Activated naive CD8-positive, alpha-beta T cell treated with anti-CD3 and anti-CD28 coated beads, Interleukin-2, amount 10 ng/mL, durations not matched to agents 7 days and 5 days (primary cell): Measurements from ENCODE around the gene TCF7. TPM values are rescaled to one million over a fixed set of nuclear protein-coding genes. Genes with fewer than 3 reads are reported as not detected.

Source experiments
- ATAC-seq: fragments of 150-1000 bp; cut with Tn5 transposase; one replicate; pipeline ENCODE4 v1.10.0; 2021; ENCODE audit warnings: low read depth, moderate library complexity
- POLR2A ChIA-PET: fragments of 350-600 bp; sonication (Branson Sonifier 250); formaldehyde crosslinking; loops from one replicate; lab custom pipeline; 2021; ENCODE audit warnings: antibody characterized with exemption; lab: Charles Lee
- DNase-seq: peaks from one replicate; pipeline ENCODE4 v3.0.0; 2021
- H3K27ac Mint-ChIP-seq: one replicate; pipeline ENCODE4 v1.8.0; 2022; ENCODE audit warnings: mild to moderate bottlenecking, mixed read lengths
- H3K27me3 Mint-ChIP-seq: one replicate; pipeline ENCODE4 v1.8.0; 2022; ENCODE audit warnings: mild to moderate bottlenecking, moderate library complexity, mixed read lengths
- H3K36me3 Mint-ChIP-seq: one replicate; pipeline ENCODE4 v1.8.0; 2021; ENCODE audit warnings: mild to moderate bottlenecking, mixed read lengths
- H3K4me1 Mint-ChIP-seq: one replicate; pipeline ENCODE4 v1.8.0; 2021; ENCODE audit warnings: mixed read lengths
- H3K4me3 Mint-ChIP-seq: one replicate; pipeline ENCODE4 v1.8.0; 2022; ENCODE audit warnings: mild to moderate bottlenecking, moderate library complexity, mixed read lengths
- H3K9me3 Mint-ChIP-seq: one replicate; pipeline ENCODE4 v1.8.0; 2021; ENCODE audit warnings: mixed read lengths
- total RNA-seq, 2 experiments: library from RNA; stranded (reverse); gene quantifications; one replicate each; pipeline ENCODE4 v1.2.3, GENCODE V29; 2021

The TCF7 gene
- total RNA-seq, 2 experiments from 2014 or later = 283 to 315 TPM

GRCh38 chr5:134131165-134131564 is 16.7 kb downstream of the TCF7 start:
- Mint-ChIP-seq H3K27me3 (no peaks in the 10 kb centered on the region), H3K27ac (peak overlapping the region; percentile 83), H3K9me3 (no peaks in the 10 kb centered on the region), H3K4me3 (peak overlapping the region; percentile 89), H3K4me1 (peaks cover 88% of the 10 kb centered on the region), H3K36me3 (peaks cover 19% of the 10 kb centered on the region)
- no peak for ATAC-seq
- POLR2A ChIA-PET = interaction anchor here (4.3 to 10.9 kb wide), 3 partner anchors 8 to 30 kb away, joined by 25 to 174 read pairs (median 60); partner anchors contain the start of gene TCF7
- no peak for DNase-seq

- peaks cover 18% of the 10 kb centered on the region for H3K36me3 Mint-ChIP-seq
- no peaks in the 10 kb centered on the region for H3K27me3 Mint-ChIP-seq
- peak overlapping the region; percentile 89 for H3K4me3 Mint-ChIP-seq
- H3K27ac Mint-ChIP-seq = peak overlapping the region; percentile 83
- POLR2A ChIA-PET = interaction anchor here (1.0 to 8.1 kb wide), 8 partner anchors 7 to 31 kb away, joined by 3 to 60 read pairs (median 15); partner anchors contain the start of gene TCF7
- peaks cover 88% of the 10 kb centered on the region for H3K4me1 Mint-ChIP-seq
- ATAC-seq = no peak
- no peaks in the 10 kb centered on the region for H3K9me3 Mint-ChIP-seq
- peak; percentile 51 for DNase-seq
Measured at GRCh38 chr5:134131578-134132350, 17.3 kb downstream of the TCF7 start.

GRCh38 chr5:134132372-134133187 is 18.1 kb downstream of the TCF7 start:
- H3K4me3 Mint-ChIP-seq = peak overlapping the region; percentile 67
- H3K27me3 Mint-ChIP-seq = no peaks in the 10 kb centered on the region
- H3K27ac Mint-ChIP-seq = peak overlapping the region; percentile 83
- H3K36me3 Mint-ChIP-seq = peaks cover 18% of the 10 kb centered on the region
- peak; percentile 74 for DNase-seq
- H3K4me1 Mint-ChIP-seq = peaks cover 89% of the 10 kb centered on the region
- ATAC-seq = peak; percentile 64
- POLR2A ChIA-PET = interaction anchor here (0.9 to 4.8 kb wide), 7 partner anchors 8 to 21 kb away, joined by 3 to 31 read pairs (median 7); partner anchors contain the start of gene TCF7
- no peaks in the 10 kb centered on the region for H3K9me3 Mint-ChIP-seq

- H3K36me3 Mint-ChIP-seq = peaks cover 18% of the 10 kb centered on the region
- ATAC-seq (no peak), DNase-seq (peak; percentile 34)
- H3K4me1 Mint-ChIP-seq = peaks cover 88% of the 10 kb centered on the region
- no peaks in the 10 kb centered on the region for H3K9me3 Mint-ChIP-seq
- H3K4me3 Mint-ChIP-seq = peak overlapping the region; percentile 67
- no peaks in the 10 kb centered on the region for H3K27me3 Mint-ChIP-seq
- POLR2A ChIA-PET = interaction anchor here (0.9 to 4.8 kb wide), 10 partner anchors 7 to 33 kb away, joined by 3 to 31 read pairs (median 7); partner anchors contain the start of gene TCF7
- H3K27ac Mint-ChIP-seq = peak overlapping the region; percentile 83
Measured at GRCh38 chr5:134133188-134133994, 18.9 kb downstream of the TCF7 start.

- Mint-ChIP-seq H3K27ac (no peak overlapping the region), H3K27me3 (no peaks in the 10 kb centered on the region), H3K4me1 (peaks cover 88% of the 10 kb centered on the region), H3K9me3 (no peaks in the 10 kb centered on the region), H3K4me3 (no peak overlapping the region), H3K36me3 (peaks cover 17% of the 10 kb centered on the region)
- POLR2A ChIA-PET = interaction anchor here (0.9 to 4.8 kb wide), 7 partner anchors 11 to 43 kb away, joined by 3 to 31 read pairs (median 3); partner anchors contain the start of genes SKP1 and TCF7
- DNase-seq (peak; percentile 27), ATAC-seq (no peak)
Measured at GRCh38 chr5:134133995-134134541, 19.6 kb downstream of the TCF7 start.

GRCh38 chr5:134135091-134135655 is 20.7 kb downstream of the TCF7 start:
- DNase-seq = no peak
- H3K4me3 Mint-ChIP-seq = peak overlapping the region; percentile 53
- peaks cover 85% of the 10 kb centered on the region for H3K4me1 Mint-ChIP-seq
- no peak for ATAC-seq
- peaks cover 18% of the 10 kb centered on the region for H3K36me3 Mint-ChIP-seq
- H3K9me3 Mint-ChIP-seq = no peaks in the 10 kb centered on the region
- H3K27me3 Mint-ChIP-seq = no peaks in the 10 kb centered on the region
- POLR2A ChIA-PET = interaction anchor here (0.6 to 4.8 kb wide), 6 partner anchors 8 to 390 kb away, joined by 3 to 31 read pairs (median 4); partner anchors contain the start of gene TCF7
- peak overlapping the region; percentile 77 for H3K27ac Mint-ChIP-seq

- no peaks in the 10 kb centered on the region for H3K9me3 Mint-ChIP-seq
- POLR2A ChIA-PET = interaction anchor here (1.1 to 4.8 kb wide), 4 partner anchors 9 to 50 kb away, joined by 3 to 31 read pairs (median 4); no protein-coding TSS in a partner anchor
- peak overlapping the region; percentile 6 for H3K4me3 Mint-ChIP-seq
- ATAC-seq (no peak), DNase-seq (no peak)
- peaks cover 16% of the 10 kb centered on the region for H3K36me3 Mint-ChIP-seq
- H3K27ac Mint-ChIP-seq = no peak overlapping the region
- H3K4me1 Mint-ChIP-seq = peaks cover 83% of the 10 kb centered on the region
- no peaks in the 10 kb centered on the region for H3K27me3 Mint-ChIP-seq
Measured at GRCh38 chr5:134136221-134136631, 21.7 kb downstream of the TCF7 start.

GRCh38 chr5:134136771-134137170 is 22.3 kb downstream of the TCF7 start:
- Mint-ChIP-seq H3K27me3 (no peaks in the 10 kb centered on the region), H3K36me3 (peaks cover 19% of the 10 kb centered on the region), H3K27ac (peak overlapping the region; percentile 83), H3K9me3 (no peaks in the 10 kb centered on the region), H3K4me3 (peak overlapping the region; percentile 45), H3K4me1 (peaks cover 82% of the 10 kb centered on the region)
- ATAC-seq = no peak
- no peak for DNase-seq
- POLR2A ChIA-PET = interaction anchor here (0.7 to 5.2 kb wide), 8 partner anchors 9 to 93 kb away, joined by 3 to 60 read pairs (median 6); no protein-coding TSS in a partner anchor

- POLR2A ChIA-PET = interaction anchor here (0.5 to 5.2 kb wide), 11 partner anchors 11 to 1609 kb away, joined by 3 to 60 read pairs (median 5); partner anchors contain the start of genes PPP2CA, SKP1 and TCF7
- Mint-ChIP-seq H3K36me3 (peaks cover 25% of the 10 kb centered on the region), H3K9me3 (no peaks in the 10 kb centered on the region), H3K27me3 (no peaks in the 10 kb centered on the region), H3K4me3 (peak overlapping the region; percentile 33), H3K4me1 (peaks cover 65% of the 10 kb centered on the region), H3K27ac (peak overlapping the region; percentile 83)
- ATAC-seq = peak; percentile 36
- peak; percentile 54 for DNase-seq
Measured at GRCh38 chr5:134138416-134139376, 24.2 kb downstream of the TCF7 start.

- Mint-ChIP-seq H3K9me3 (no peaks in the 10 kb centered on the region), H3K27me3 (no peaks in the 10 kb centered on the region), H3K4me3 (no peak overlapping the region), H3K36me3 (peaks cover 25% of the 10 kb centered on the region), H3K4me1 (peaks cover 63% of the 10 kb centered on the region), H3K27ac (peak overlapping the region; percentile 83)
- no peak for ATAC-seq
- DNase-seq = no peak
- POLR2A ChIA-PET = interaction anchor here (0.5 to 5.2 kb wide), 12 partner anchors 12 to 1609 kb away, joined by 3 to 60 read pairs (median 7); partner anchors contain the start of genes SKP1, TCF7 and VDAC1
Measured at GRCh38 chr5:134139377-134139851, 24.9 kb downstream of the TCF7 start.
